Transverse colon (tissue), 3 donors: Measurements from ENCODE around the gene CES5A.

Experiments used
- CTCF ChIP-seq, 5 experiments: fragments of 200-600 bp in 3 of 5; fragments of 450-650 bp in 2 of 5; sonication (generic) in 3 of 5; IDR thresholded peaks; 1 replicate in 2 of 5; 2 replicates in 3 of 5; pipeline ENCODE4 v1.5.1; 2016 to 2017; ENCODE audit warnings: antibody characterized with exemption in 5 of 5, inconsistent platforms in 3 of 5, mild to moderate bottlenecking in 2 of 5, moderate library complexity in 1 of 5
- POLR2A ChIP-seq: fragments of 450-650 bp; IDR thresholded peaks from one replicate; pipeline ENCODE4 v1.6.1; 2016; ENCODE audit warnings: antibody characterized with exemption, mild to moderate bottlenecking, moderate library complexity

- TF ChIP-seq CTCF (IDR thresholded peaks at IDR 0.05) (no peak), POLR2A (no peak)
Measured at GRCh38 chr16:55922662-55923061, 47.5 kb upstream of the CES5A start.
